WTC11 (cell line): Measurements from ENCODE around the gene WDR26.

Experiments
- CTCF ChIP-seq: fragments of 200-600 bp; IDR thresholded peaks from 2 replicates; pipeline ENCODE4 v1.8.0; 2022; ENCODE audit warnings: antibody characterized with exemption
- E2F5 ChIP-seq: sonication (generic); formaldehyde crosslinking; IDR thresholded peaks from 2 replicates; pipeline ENCODE4 v1.8.1; 2022; ENCODE audit warnings: mild to moderate bottlenecking, moderate library complexity, missing genetic modification reagents
- HMGA2 ChIP-seq: fragments of 250-450 bp; sonication (Bioruptor Pico); IDR thresholded peaks from 2 replicates; pipeline ENCODE4 v1.4.0; 2021; ENCODE audit warnings: mild to moderate bottlenecking, moderate library complexity
- IRF2 ChIP-seq: sonication (generic); formaldehyde crosslinking; IDR thresholded peaks from 2 replicates; pipeline ENCODE4 v1.8.0; 2022; ENCODE audit warnings: low read depth, missing genetic modification reagents, borderline replicate concordance
- KAT7 ChIP-seq: sonication (generic); formaldehyde crosslinking; IDR thresholded peaks from 2 replicates; pipeline ENCODE4 v1.8.1; 2023; ENCODE audit warnings: missing genetic modification reagents, mild to moderate bottlenecking, borderline replicate concordance
- MYBL2 ChIP-seq: sonication (generic); formaldehyde crosslinking; IDR thresholded peaks from 2 replicates; pipeline ENCODE4 v1.8.1; 2023; ENCODE audit warnings: mild to moderate bottlenecking, moderate library complexity, missing genetic modification reagents
- ZNF263 ChIP-seq: sonication (generic); formaldehyde crosslinking; IDR thresholded peaks from 2 replicates; pipeline ENCODE4 v1.8.1; 2022; ENCODE audit warnings: low read depth, mild to moderate bottlenecking, moderate library complexity, missing genetic modification reagents
- TF ChIP-seq, protein P1 (sequence below): sonication (generic); formaldehyde crosslinking; IDR thresholded peaks from 2 replicates; pipeline ENCODE4 v1.8.1; 2023; ENCODE audit warnings: mild to moderate bottlenecking, missing genetic modification reagents, moderate library complexity

DNA sequence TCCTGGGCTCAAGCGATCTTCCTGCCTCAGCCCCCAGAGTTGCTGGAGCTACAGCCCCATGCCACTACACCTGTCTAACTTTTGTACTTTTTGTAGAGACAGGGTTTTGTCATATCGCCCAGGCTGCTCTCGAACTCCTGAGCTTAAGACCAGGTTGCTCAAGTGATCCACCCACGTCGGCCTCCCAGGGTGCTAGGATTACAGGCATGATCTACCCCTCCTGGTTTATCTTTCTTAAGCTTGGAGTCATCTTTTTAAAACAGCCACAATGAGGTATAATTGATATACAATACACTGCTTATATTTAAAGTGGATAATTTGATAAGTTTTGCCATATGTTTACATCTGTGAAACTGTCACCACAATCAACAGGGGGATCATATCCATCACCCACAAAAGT lies 25.4 kb upstream of the WDR26 start:
- TF ChIP-seq CTCF (no peak), MYBL2 (no peak), HMGA2 (no peak), IRF2 (CRISPR knock-in tag) (no peak), ZNF263 (CRISPR knock-in tag) (no peak), E2F5 (CRISPR knock-in tag) (no peak), KAT7 (CRISPR knock-in tag) (no peak)
- TF ChIP-seq, protein P1, sequence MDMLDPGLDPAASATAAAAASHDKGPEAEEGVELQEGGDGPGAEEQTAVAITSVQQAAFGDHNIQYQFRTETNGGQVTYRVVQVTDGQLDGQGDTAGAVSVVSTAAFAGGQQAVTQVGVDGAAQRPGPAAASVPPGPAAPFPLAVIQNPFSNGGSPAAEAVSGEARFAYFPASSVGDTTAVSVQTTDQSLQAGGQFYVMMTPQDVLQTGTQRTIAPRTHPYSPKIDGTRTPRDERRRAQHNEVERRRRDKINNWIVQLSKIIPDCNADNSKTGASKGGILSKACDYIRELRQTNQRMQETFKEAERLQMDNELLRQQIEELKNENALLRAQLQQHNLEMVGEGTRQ = no peak
